ENCODE data around the gene C1QTNF4.

GRCh38 chr11:47605921-47606320 is 11.7 kb upstream of the C1QTNF4 start:
- TF ChIP-seq CTCF (IDR thresholded peaks at IDR 0.05) = no peak
- TF ChIP-seq EZH2phosphoT487 (IDR thresholded peaks at IDR 0.05) = no peak

Measured in neural progenitor cell (in vitro differentiated cells).